WTC11 (cell line): ENCODE results near the gene GAB2. TPM values are rescaled to one million over a fixed set of nuclear protein-coding genes. Genes with fewer than 3 reads are reported as not detected.

Source experiments
- ATAC-seq: fragments of 200-7000 bp; cut with Tn5 transposase; 2 replicates; pipeline ENCODE4 v1.10.0; 2021; ENCODE audit warnings: mild to moderate bottlenecking, moderate library complexity
- Bru-seq: library from RNA; stranded (reverse); fragments of 400-500 nt; gene quantifications from one replicate; lab custom pipeline; 2021; lab: Mats Ljungman, UMichigan
- CTCF ChIA-PET: fragments of 300-600 bp; sonication (Branson Sonifier 250); formaldehyde crosslinking; loops from one replicate; lab custom pipeline; 2021; ENCODE audit warnings: antibody characterized with exemption; lab: Charles Lee
- POLR2A ChIA-PET: fragments of 350-600 bp; sonication (Branson Sonifier 250); formaldehyde crosslinking; loops from one replicate; lab custom pipeline; 2021; ENCODE audit warnings: antibody characterized with exemption; lab: Charles Lee
- DNase-seq: peaks from one replicate; pipeline ENCODE4 v3.0.0; 2021; ENCODE audit warnings: low spot score
- H3K27ac Mint-ChIP-seq: 2 replicates; pipeline ENCODE4 v1.8.0; 2021; ENCODE audit warnings: mixed read lengths
- H3K27me3 Mint-ChIP-seq: 2 replicates; pipeline ENCODE4 v1.8.0; 2021; ENCODE audit warnings: low read depth, mild to moderate bottlenecking, moderate library complexity, mixed read lengths
- H3K36me3 Mint-ChIP-seq: 2 replicates; pipeline ENCODE4 v1.8.0; 2021; ENCODE audit warnings: mixed read lengths
- H3K4me1 Mint-ChIP-seq: 2 replicates; pipeline ENCODE4 v1.8.0; 2022; ENCODE audit warnings: mixed read lengths
- H3K4me3 Mint-ChIP-seq: 2 replicates; pipeline ENCODE4 v1.8.0; 2021; ENCODE audit warnings: mild to moderate bottlenecking, moderate library complexity, mixed read lengths
- H3K9me3 Mint-ChIP-seq: 2 replicates; pipeline ENCODE4 v1.8.0; 2021; ENCODE audit warnings: mixed read lengths
- AFF4 ChIP-seq: sonication (generic); formaldehyde crosslinking; IDR thresholded peaks from 2 replicates; pipeline ENCODE4 v1.8.1; 2023; ENCODE audit warnings: mild to moderate bottlenecking, missing genetic modification reagents, borderline replicate concordance
- AR ChIP-seq: fragments of 250-450 bp; sonication (Bioruptor Pico); IDR thresholded peaks from 2 replicates; pipeline ENCODE4 v1.9.0; 2021; ENCODE audit warnings: mild to moderate bottlenecking
- E2F4 ChIP-seq: sonication (generic); formaldehyde crosslinking; IDR thresholded peaks from 2 replicates; pipeline ENCODE4 v1.8.1; 2022; ENCODE audit warnings: low read depth, mild to moderate bottlenecking, moderate library complexity, missing genetic modification reagents, borderline replicate concordance
- E2F5 ChIP-seq: sonication (generic); formaldehyde crosslinking; IDR thresholded peaks from 2 replicates; pipeline ENCODE4 v1.8.1; 2022; ENCODE audit warnings: mild to moderate bottlenecking, moderate library complexity, missing genetic modification reagents
- FOXP1 ChIP-seq: sonication (generic); formaldehyde crosslinking; IDR thresholded peaks from 2 replicates; pipeline ENCODE4 v1.8.0; 2022; ENCODE audit warnings: missing genetic modification reagents, mild to moderate bottlenecking, moderate library complexity, borderline replicate concordance
- GRHL2 ChIP-seq: fragments of 250-450 bp; sonication (Bioruptor Pico); IDR thresholded peaks from 2 replicates; pipeline ENCODE4 v1.8.0; 2022; ENCODE audit warnings: mild to moderate bottlenecking, moderate library complexity; ENCODE audit not compliant: insufficient replicate concordance, severe bottlenecking
- KAT7 ChIP-seq: sonication (generic); formaldehyde crosslinking; IDR thresholded peaks from 2 replicates; pipeline ENCODE4 v1.8.1; 2023; ENCODE audit warnings: missing genetic modification reagents, mild to moderate bottlenecking, borderline replicate concordance
- NR1H2 ChIP-seq: sonication (generic); formaldehyde crosslinking; IDR thresholded peaks from 2 replicates; pipeline ENCODE4 v1.9.0; 2021; ENCODE audit warnings: mild to moderate bottlenecking, moderate library complexity, missing genetic modification reagents
- SP1 ChIP-seq: sonication (generic); formaldehyde crosslinking; conservative IDR thresholded peaks from 2 replicates; pipeline ENCODE4 v1.8.1; 2022; ENCODE audit warnings: missing genetic modification reagents
- USF2 ChIP-seq: sonication (generic); formaldehyde crosslinking; IDR thresholded peaks from 2 replicates; pipeline ENCODE4 v1.8.1; 2023; ENCODE audit warnings: mild to moderate bottlenecking, missing genetic modification reagents, moderate library complexity
- ZMAT4 ChIP-seq: fragments of 250-450 bp; sonication (Bioruptor Pico); IDR thresholded peaks from 2 replicates; pipeline ENCODE4 v1.9.0; 2021; ENCODE audit warnings: mild to moderate bottlenecking
- ZNF219 ChIP-seq: sonication (generic); formaldehyde crosslinking; IDR thresholded peaks from 2 replicates; pipeline ENCODE4 v1.8.0; 2023; ENCODE audit warnings: missing genetic modification reagents, mild to moderate bottlenecking, borderline replicate concordance
- ZNF263 ChIP-seq: sonication (generic); formaldehyde crosslinking; IDR thresholded peaks from 2 replicates; pipeline ENCODE4 v1.8.1; 2022; ENCODE audit warnings: low read depth, mild to moderate bottlenecking, moderate library complexity, missing genetic modification reagents
- ZSCAN18 ChIP-seq: fragments of 250-450 bp; sonication (Bioruptor Pico); IDR thresholded peaks from 2 replicates; pipeline ENCODE4 v2.1.2; 2022; ENCODE audit warnings: mild to moderate bottlenecking, moderate library complexity
- long read RNA-seq, 3 experiments: library from RNA in 1 of 3; library from capped mRNA in 1 of 3; library from polyadenylated mRNA in 1 of 3; unstranded in 2 of 3; stranded (forward) in 1 of 3; transcript quantifications; one replicate each; pipeline ENCODE4 v2.0.0, GENCODE V29; 2021
- total RNA-seq: library from RNA; stranded (reverse); gene quantifications from 3 replicates; pipeline ENCODE4 v1.2.3, GENCODE V29; 2021

The GAB2 gene
- total RNA-seq (8.5 to 10.6 TPM (median 9.7 TPM) in 3 replicates), Bru-seq, nascent RNA (percentile 52 among the genes with signal in this experiment)
- long read RNA-seq, experiment 1, full-length matches to known transcripts = 6 of 15 reads
- long read RNA-seq, experiment 1, partial matches to known transcripts = 1 of 15 reads
- long read RNA-seq, experiment 1, other reads (novel, unspliced or antisense) = 8 of 15 reads
- long read RNA-seq, experiment 2, partial matches to known transcripts = 1 of 8 reads
- long read RNA-seq, experiment 2, other reads (novel, unspliced or antisense) = 7 of 8 reads
- long read RNA-seq, experiment 3 = 0 reads

GRCh38 chr11:78417175-78417887 is at the start of gene GAB2:
Gene GAB2, minus strand, starts transcription at chr11:78417820. Its CDS starts 100 bp downstream, at chr11:78417720.
- peak within 1 kb of the TSS; percentile 93 for H3K4me3 Mint-ChIP-seq
- no peaks in the 10 kb centered on the region for H3K9me3 Mint-ChIP-seq
- H3K27ac Mint-ChIP-seq = peak within 1 kb of the TSS; percentile 29
- peaks cover 34% of the 10 kb centered on the region for H3K4me1 Mint-ChIP-seq
- H3K27me3 Mint-ChIP-seq = peaks cover 26% of the 10 kb centered on the region
- DNase-seq = peak; percentile 54
- no peaks in the 10 kb centered on the region for H3K36me3 Mint-ChIP-seq
- POLR2A ChIA-PET = interaction anchor here (0.7 to 1.0 kb wide), 4 partner anchors 34 to 250 kb away, joined by 3 read pairs; partner anchors contain the start of genes KCTD21 and NARS2
- ATAC-seq = peak; percentile 19
- CTCF ChIA-PET = interaction anchor here (0.7 to 4.0 kb wide), 7 partner anchors 15 to 229 kb away, joined by 4 to 33 read pairs (median 7); partner anchors contain the start of genes KCTD21 and USP35
- TF ChIP-seq E2F4 (CRISPR knock-in tag) (no peak), USF2 (CRISPR knock-in tag) (no peak), GRHL2 (CRISPR knock-in tag) (no peak), ZNF263 (no peak), ZNF219 (no peak), FOXP1 (CRISPR knock-in tag) (no peak), SP1 (0 out of 2 replicates have a peak, but pooled peaks have one; percentile 1), ZMAT4 (CRISPR knock-in tag) (no peak), E2F5 (CRISPR knock-in tag) (0 out of 2 replicates have a peak, but pooled peaks have one; percentile 12), ZSCAN18 (CRISPR knock-in tag) (no peak), AR (CRISPR knock-in tag) (no peak), AFF4 (CRISPR knock-in tag) (no peak), NR1H2 (CRISPR knock-in tag) (no peak), KAT7 (no peak)
